ENCODE measurements around the gene MICB.
A peak's percentile ranks its signal among the peaks of the same experiment; 100 is the strongest.
"Not testable (repeated sequence)": the region's sequence is repeated elsewhere in the genome, so short reads cannot be mapped to it uniquely, and the experiment has no call there.

Gene MICB

DNA sequence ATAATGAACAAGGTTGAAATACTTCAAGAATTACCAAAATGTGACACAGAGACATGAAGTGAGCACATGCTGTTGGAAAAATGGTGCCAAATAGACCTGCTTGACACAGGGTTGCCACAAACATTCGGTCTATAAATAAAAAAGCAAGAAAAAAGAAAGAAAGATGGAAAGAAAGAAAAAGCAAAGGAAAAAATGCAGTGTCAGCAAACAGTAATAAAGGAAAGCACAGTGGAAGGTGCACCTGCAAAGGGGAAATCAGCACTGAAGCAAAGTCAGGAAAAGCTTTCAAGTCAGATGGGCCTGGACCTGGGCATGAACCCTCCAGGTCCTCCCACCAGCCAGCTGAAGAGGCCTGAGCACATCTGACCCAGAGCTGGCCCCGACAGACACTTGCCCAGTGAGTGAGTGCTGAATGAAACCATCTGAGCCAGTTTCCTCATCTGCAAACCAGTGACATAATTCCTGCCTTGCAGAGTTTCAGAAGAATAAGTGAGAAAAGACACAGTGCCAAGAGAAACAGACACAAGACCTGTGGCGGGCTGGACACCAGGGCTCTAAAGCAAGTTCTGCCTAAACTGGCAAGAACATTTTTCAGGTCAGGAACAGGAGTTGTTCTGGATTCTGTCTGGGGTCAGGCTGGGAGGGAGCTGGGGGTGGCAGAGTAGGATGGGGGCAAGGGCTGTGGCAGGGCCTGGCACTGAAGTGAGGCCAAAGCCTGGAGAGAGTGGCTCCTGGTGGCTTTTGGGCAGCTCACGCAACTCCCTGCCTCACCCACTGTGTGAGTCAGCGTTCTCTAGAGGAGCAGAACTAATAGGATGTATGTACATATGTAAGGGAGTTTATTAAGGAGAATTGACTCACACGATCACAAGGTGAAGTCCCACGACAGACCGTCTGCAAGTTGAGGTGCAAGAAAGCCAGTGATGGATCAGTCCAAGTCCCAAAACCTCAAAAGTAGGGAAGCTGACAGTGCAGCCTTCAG is 23.9 kb upstream of the MICB start:
- no peak for DNase-seq

DNA sequence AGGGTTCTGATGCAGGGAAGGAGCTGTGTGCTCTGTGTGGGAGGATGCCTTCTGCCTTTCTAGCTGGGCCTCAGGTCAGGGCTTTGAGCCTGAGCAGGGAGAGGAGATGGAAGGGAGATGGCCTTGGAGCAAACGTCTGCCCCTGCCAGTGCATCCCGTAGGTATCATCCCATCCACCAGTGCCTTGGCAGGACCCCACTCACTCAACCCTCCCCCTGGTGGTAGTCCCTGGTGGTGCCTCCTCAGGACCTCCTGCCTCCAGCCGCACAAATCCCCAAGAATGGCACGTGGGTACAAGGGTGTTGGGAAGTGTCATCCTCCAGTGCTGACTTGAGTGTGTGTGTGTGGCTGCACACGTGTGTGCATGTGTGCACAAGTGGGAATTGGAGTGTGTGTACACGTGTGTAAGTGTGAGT is 23.1 kb upstream of the MICB start:
- DNase-seq, result no peak

DNA sequence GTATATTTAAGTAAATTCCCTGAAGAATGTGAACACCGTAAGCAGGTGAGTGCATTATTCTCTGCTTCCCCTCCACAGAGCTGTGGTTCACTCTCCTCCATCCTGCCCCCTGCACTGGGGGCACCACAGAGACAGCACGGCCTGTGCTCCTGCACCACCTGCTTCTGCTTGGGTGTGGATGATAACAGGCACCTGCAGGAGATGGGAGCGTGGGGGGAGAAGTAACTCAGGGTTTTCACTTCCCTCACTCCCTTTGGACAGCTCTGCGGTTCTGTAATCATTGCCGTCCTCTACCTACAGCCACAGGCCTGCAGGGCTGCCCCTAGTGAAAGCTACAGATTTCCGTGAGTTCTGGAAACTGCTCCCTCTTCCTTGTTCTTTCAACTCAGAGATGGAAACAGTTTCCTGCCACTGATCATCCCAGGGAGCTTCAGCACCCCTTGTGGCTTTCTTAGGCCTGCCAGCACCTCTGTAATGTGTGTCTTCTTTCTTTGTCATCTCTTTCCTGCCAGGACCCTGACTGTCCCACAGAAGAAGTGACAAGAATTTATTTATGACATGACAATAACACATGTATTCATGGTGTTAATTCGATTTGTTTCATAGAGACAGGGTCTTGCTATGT is 21.3 kb upstream of the MICB start:
- DNase-seq, result no peak

DNA sequence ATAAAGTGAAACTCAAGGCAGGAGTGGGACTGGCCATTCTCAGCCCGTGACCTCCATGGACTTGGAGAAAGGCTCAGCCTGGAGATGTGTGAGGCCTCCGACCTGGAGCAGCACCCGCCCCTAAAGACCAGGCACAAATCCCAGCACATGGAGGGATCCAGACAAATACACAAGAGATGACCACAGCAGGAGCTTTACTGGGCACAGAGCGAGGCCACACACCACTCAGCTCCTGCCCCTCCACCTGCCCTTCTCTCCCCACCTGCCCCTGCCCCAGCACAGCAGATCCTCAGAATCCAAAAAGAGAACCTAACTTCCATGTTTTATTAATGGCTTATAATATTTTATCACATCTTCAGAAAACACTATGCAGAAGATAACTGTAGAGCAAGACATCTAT is 20.4 kb upstream of the MICB start:
- no peak for DNase-seq

DNA sequence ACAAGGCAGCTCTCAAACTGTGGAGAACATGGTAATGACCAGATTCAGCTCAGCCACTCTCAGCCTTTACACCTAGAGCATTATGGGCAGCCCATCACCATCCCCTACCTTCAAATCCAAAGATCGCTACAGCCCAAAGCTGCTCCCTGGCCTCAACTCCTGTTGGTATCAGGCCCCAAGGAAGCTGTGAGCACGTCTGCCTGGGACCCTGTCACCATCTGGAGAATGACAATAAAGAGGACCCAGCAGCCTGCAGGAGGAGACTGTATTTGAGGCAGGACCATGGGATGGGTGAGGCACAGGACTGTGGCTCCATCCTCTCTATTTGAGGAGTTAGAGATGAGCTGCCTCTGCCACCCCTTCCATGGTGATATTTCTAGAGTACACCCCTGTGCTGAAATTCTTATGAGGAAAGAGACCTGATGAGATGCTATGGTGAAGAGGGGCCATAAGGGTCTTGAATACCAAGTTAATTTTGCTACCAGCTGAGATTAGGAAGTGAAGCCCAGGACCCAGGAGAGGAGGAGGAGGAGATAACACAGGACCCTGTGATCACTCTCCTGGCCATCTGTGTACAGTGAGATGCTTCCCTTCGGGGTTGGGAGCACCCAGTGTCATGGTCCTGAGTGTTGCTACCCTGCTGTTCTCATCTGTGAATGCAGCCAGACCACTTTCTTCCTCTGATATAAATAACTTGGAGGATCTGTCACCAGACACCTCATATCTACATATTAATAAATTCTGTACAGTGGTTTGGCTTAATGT is 19.6 kb upstream of the MICB start:
- DNase-seq, result no peak

DNA sequence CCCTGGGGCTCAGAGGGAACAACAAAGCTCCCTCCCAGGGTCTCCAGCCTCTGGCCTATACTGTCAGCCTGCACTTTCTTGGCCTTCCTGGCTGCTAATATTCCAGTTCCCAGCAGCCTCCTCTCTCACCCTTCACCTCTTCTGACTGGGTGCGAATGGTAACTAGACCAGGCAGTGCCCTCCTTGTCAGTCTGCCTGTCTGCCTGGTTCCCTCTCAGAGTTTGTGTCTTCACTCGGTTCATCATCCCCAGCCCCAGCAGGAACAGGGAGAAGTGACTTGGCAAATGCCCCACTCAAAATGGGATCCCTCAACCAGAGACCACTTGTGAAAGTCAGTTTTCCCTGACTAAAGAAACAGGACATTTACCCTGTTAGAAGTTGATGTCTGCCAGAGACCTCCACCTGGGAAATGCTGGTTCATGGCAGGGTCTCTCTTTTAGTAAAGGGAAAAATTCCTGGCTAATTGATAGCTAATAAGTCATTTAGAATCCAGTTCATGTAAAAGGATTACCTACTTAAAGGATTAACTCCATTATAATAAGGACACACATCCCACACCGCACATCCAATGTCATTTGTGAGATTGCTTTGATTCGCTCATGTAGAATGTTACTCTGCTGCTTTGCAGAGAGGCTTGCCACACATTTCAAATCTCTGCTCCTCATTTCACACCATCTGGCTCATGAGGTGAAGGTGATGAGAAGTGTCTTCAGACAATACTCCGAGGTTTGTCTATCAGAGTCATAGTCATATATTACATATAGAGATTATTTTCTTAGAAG is 18.6 kb upstream of the MICB start:
- no peak for DNase-seq

DNA sequence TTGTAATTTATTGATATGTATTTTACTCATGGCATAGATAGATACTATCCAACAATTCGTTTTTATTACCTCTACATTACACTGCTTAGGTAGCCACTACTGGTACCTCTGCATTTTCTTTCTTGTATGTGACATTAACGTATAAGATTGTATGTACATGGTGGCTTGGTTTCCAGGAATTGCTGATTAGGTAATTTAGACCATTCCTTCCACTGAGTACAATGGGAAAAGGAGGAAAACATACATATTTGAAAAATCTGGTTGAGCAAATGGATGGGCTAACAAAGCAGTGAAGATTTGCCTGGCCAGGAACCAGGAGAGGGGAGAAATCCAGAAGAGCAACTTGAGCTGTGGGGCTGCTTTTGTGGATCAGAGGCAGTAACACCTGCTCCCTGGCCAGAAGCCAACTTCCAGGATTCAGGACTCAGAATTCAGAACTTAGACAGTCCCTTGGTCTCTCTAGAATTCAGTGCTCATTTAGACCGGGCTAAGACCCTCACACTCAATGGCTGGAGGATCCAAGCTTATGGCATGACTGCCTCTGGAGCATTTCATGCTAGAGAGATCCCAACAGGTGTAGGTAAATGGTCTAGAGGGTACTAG is 17.9 kb upstream of the MICB start:
- no peak for DNase-seq

DNA sequence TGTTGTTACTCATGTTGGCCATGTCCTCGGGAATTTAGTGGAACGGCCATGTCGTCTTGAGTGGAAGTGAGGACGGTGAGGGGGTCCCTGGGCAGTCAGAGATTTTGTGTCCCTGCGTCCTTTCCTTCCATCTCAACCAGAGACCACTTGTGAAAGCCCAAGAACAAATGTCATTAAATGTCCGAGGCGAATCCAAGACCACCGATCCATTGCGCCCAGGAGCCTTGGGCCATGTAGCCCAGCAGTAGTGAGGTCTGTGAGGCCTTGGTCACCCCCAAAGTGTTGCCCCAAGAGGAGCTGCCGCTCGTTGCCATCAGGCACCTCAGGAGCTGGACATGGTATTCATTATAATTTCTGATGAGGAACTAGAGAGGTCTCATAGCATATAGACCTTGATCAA is 17.4 kb upstream of the MICB start:
- DNase-seq, result no peak

DNA sequence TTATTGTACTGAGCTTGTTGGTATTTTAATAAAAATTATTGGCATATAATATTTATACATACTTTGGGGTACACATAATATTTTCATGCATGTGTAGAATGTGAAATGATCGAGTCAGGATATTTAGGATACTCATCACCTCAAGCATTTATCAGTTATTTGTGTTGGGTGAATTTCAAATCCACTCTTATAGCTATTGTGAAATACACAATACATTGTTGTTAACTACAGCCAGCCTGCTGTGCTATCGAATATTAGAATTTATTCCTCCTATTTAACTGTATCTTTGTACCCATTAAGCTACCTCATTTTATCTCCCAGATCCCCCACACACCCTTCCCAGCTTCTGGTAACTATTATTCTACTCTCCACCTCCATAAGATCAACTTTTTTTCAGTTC is 14.6 kb upstream of the MICB start:
- no peak for DNase-seq

DNA sequence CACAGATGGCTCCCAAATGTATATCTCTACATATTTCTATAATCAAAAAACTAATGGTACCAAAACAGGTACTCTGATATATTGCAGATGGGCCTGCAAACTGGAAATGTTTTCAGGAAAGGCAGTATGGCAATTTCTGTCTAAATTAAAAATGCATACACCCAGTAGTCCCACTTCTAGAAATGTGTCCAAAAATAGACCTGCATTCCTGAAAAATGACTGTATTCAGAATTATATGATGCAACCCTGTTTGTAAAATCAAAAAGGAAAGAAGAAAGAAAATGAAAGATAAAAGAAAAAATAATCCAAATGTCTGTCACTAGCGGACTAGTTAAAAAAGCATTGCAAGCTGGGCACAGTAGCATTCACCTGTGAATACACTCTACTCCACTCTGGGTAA is 12.9 kb upstream of the MICB start:
- DNase-seq, result no peak

DNA sequence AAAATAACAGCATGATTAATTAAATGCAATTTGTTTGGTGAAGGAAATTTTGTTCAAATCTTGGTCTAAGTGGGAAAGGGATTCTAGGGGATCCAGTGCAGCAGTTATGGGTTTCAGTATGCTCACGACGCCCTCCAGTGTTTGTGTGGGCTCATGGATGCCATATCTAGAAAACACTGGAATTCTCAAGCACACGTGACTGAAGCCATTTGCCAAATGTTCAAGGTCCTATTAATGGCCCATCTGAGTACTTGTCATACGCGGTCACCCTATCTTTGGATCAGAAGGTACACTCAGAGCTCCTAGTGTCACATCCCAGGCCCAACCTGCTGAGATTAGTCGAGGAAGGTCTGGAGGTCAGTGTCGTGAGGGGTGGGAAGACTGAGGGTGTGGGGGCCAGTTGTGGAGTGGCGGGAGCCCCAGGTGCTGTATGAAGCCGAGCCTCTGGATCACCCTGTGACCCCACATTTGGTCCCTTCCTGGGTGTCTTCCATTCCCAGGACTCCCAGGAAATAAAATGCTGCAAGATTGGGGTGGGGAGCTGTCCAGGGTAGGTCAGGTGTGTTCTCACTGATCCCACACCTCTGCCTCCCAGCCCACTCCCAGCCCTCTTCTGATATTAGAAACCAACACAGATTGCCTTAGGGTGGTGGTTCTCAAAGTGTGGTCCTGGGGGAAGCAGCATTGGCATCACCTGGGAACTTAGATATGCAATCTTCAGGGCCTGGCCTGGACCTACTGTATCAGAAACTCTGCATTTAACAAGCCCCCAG is 11.7 kb upstream of the MICB start:
- DNase-seq, result not testable (repeated sequence)

DNA sequence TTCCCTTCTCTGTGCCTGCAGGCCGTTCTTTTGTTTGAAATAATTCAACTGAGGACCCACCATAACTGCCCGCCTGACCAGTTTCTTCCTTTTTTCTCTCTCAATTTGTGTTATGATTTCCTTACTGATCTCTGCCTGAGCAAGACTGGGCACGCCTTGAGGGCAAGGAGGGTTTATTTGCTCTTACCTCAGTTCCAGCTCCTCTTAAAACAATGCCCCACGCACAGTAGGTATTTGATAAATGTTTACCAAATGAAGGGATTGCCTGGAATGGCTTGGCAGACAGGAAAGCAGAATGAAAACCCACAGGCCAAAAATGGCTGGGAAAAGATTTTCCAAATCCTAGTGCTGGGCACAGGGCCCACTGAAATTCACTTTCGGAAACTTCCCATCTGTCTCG is 10.3 kb upstream of the MICB start:
- not testable (repeated sequence) for DNase-seq

DNA sequence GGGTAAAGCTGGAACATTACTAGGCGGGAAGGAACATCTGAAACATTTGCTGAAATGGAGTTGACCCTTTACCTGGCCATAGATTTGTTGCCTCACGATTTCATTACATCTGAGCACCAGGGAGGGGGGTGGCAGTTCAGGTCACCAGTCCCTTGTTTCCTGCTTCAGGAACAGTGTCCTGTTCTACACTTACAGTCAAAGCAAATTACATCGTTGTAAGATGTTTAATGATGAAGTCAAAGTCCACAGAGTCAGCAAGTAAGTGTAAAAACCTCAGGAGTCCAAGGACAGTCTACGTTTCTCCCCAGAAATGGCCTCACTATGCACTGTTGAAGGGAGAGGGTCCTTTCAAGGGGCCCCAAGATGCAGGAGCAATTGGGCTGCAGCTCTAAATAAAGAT is 8.9 kb upstream of the MICB start:
- no peak for DNase-seq

DNA sequence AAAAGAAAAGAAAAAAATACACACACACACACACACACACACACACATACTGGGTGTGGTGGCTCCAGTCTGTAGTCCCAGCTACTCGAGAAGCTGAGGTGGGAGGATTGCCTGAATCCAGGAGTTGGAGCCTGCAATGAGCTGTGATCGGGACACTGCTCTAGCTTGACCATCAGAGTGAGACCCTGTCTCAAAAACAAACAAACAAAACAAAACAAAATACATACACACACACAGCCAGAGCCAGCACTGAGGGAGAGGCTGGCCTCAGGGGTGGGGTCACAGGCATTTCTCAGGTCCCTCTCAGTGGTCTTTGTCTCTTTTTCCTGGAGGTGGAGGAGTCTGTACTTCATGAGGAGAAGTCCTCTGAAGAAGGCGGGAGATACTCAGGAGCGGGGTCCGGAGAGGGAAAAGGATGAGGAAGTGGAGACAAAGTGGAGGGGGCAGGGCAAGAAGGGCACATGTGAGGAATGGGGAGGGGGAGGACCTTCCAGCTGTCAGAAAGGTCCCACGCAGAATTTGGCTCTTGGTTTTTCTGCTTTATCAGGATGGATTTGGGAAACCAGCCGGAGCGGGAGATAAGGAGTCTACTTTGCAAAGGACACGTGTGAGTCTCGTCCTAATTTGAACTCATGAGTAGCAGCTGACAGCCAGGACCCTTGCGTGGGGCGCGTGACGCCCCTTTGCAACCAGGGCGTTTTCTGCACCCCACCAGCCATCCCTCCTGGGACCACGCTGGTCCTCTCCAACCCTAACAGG is 7.7 kb upstream of the MICB start:
- DNase-seq, result no peak

DNA sequence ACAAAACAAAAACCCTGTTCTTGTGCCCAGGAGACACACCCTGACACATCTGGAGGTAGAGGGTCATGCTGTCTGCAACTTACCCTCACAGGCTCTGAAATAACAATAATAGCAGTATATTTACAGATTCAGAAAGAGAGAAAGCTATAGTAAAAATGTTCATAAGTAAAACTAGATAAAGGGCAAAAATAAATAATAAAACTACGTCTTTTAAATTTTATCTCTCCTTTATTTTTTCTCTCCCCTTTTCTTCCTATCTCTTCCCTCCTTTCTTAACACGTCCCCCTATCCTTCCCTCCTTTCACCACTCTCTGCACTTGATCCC is 4.4 kb upstream of the MICB start:
- not testable (repeated sequence) for DNase-seq

DNA sequence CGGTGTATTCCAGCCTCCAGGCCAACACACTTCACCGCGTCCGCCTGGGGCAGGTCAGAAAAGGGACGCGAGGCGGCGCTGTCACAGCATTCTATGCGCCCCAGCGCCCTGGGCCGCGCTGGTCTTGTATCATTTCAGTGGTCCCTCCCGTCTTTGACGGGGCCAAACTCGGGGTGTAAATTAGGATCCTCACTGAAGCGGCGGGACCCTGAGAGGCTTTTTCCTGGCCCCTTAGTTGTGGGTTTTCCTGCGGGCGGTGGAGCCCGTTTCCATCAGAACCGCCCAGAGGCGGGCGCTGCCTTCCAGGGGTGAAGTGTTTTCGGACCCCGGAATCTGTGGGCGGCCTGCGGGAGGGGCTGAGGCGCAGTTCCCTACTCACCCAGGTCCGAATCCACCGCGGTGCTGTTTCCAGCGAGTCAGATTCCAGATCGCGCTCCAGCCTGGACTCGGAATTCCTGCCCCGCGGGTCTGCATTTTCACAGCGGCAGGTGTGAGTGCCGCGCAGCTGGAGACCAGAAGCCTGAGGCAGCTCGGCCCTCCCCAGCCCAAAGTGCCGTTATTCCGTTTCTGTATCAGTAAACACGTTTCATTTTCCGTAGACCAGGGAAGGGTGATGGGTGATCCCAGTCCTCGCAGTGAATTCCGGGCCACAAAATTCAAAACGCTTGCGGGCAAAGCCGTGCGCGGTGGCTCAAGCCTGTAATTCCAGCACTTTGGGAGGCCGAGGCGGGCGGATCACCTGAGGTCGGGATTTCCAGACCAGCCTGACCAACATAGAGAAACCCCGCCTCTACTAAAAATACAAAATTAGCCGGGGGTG is 3.9 kb upstream of the MICB start:
- DNase-seq, result peak in 27 of 56 donors; percentile 5 to 61 (median 32)

DNA sequence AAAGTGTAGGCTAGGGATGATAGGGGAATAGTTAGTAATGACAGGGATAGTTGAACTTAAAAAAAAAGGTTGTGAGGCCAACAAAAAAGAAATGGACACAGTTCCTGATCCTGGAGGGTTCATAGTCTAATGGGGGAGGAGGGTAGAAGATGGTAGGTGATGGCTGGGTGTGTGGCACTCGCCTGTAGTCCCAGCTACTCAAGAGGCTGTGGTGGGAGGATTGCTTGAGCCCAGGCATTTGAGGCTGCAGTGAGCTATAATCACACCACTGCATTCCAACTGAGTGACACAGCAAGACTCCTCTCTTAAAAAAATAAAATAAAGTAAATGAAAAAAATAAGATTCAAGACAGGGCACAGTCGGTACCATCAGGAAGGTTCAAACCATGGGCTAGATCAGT is 2.4 kb upstream of the MICB start:
- DNase-seq, result no peak

DNA sequence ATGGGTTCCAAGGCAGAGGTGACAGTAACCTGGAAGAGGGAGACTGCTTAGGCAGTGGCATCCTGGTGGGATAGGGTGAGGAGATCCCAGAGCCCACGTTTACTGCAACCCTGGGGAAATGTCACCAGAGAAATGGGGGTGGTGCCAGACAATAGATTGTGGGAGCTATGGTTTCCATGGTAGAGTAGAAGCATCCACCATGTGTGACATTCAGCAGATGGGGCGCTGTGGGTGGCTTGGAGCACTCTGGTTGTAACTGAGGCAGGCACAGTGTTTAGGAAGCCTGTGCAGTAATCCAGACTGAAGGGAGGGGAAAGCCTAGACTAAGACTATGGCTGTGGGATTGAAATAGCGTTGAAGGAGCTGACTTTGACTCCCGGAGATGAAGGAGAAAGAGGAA is 1.1 kb upstream of the MICB start:
- peak in 11 of 56 donors; percentile 4 to 46 (median 12) for DNase-seq

Data from amygdala (tissue), 56 donors.